HepG2 (cell line): ENCODE results near the gene KCNS1.

ENCODE experiments used
- HNF4G ChIP-seq, 2 experiments: sonication (generic) in 1 of 2; formaldehyde crosslinking in 1 of 2; IDR thresholded peaks; 2 replicates each; pipeline versions ENCODE4 v1.4.0 to v1.6.1; 2011 to 2020; ENCODE audit warnings: borderline replicate concordance in 2 of 2, low read depth in 2 of 2, mild to moderate bottlenecking in 2 of 2, low read length in 1 of 2, missing genetic modification reagents in 1 of 2, moderate library complexity in 1 of 2
- NBN ChIP-seq: fragments of 450-650 bp; conservative IDR thresholded peaks from 2 replicates; pipeline ENCODE4 v1.6.1; 2017
- SUZ12 ChIP-seq: fragments of 150-350 bp; IDR thresholded peaks from 2 replicates; pipeline ENCODE4 v1.6.1; 2014; ENCODE audit warnings: low read depth, low read length
- ZBTB40 ChIP-seq, 2 experiments: fragments of 450-650 bp in 1 of 2; sonication (generic) in 1 of 2; formaldehyde crosslinking in 1 of 2; IDR thresholded peaks; 2 replicates each; pipeline versions ENCODE4 v1.6.1 to v1.8.0; 2016 to 2022; ENCODE audit warnings: antibody characterized with exemption in 1 of 2, mild to moderate bottlenecking in 1 of 2, missing genetic modification reagents in 1 of 2
- ZNF121 ChIP-seq: sonication (generic); formaldehyde crosslinking; IDR thresholded peaks from 2 replicates; pipeline ENCODE4 v1.5.0; 2020; ENCODE audit warnings: mild to moderate bottlenecking, missing genetic modification reagents
- ZNF549 ChIP-seq: sonication (generic); formaldehyde crosslinking; IDR thresholded peaks from 2 replicates; pipeline ENCODE4 v1.5.0; 2020; ENCODE audit warnings: missing genetic modification reagents
- ZNF644 ChIP-seq: IDR thresholded peaks from 2 replicates; pipeline ENCODE4 v1.6.1; 2016; ENCODE audit warnings: low read depth
- ZNF746 ChIP-seq: sonication (generic); formaldehyde crosslinking; IDR thresholded peaks from 2 replicates; pipeline ENCODE4 v1.8.0; 2022; ENCODE audit warnings: mild to moderate bottlenecking, missing genetic modification reagents

DNA sequence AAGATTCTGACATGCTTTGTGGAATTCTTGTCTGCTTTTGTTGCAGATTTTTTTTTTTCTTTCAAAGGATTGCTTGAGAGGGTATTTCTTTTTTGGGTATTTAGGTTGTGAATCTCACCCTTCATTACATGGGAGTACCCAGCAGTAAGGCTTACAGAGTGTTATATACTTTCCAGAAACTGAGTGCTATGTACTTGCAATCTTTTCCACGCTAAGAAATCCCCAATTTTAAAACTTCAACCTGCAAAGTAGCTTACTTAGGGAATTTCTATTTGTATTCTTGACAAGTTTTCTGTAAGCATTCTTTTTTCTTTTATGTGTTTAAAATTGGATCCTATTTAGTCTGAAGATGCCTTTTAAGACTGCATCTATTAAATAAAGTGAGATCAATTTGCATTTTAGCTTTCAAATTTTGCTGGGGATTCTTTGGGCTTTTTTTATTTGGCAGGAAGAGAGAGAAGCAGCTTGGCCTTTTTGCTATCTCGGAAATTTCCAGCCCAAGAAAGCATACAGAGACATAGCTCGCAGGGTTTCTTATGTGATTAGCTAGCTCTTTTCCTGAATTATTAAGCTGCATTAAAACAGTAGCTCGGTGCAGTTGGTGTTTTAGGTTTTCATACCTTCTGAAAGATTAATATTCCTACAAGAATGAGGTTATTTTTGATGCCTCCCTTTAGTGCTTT is 42.6 kb downstream of the KCNS1 start:
- TF ChIP-seq ZNF746 (CRISPR knock-in tag) (no peak), ZBTB40 (IDR thresholded peaks at IDR 0.05) (no peak), ZBTB40 (CRISPR knock-in tag; IDR thresholded peaks at IDR 0.05) (no peak), ZNF121 (no peak), SUZ12 (no peak), NBN (no peak), ZNF644 (no peak), ZNF549 (CRISPR knock-in tag) (no peak), HNF4G (IDR thresholded peaks at IDR 0.05; ENCODE audit: borderline replicate concordance, low read depth, low read length) (no peak), HNF4G (CRISPR knock-in tag; IDR thresholded peaks at IDR 0.05; ENCODE audit: borderline replicate concordance, low read depth) (no peak)
